Measurements from ENCODE around the gene MAP4K2. TPM values are rescaled to one million over a fixed set of nuclear protein-coding genes. Genes with fewer than 3 reads are reported as not detected.

MAP4K2 gene
- total and polyA plus RNA-seq, 4 donors: 15.0 to 41.8 (median 23.8) TPM

GRCh38 chr11:64762674-64763525, 40.1 kb downstream of the MAP4K2 start:
- Histone ChIP-seq H3K27ac (ENCODE audit: low read depth in 1 of 2, low read length in 1 of 2) (peak overlapping the region; percentile 28 to 57), H3K9me3 (ENCODE audit: control insufficient read depth in 4 of 4, insufficient read depth in 3 of 4, low read length in 3 of 4) (no peaks in the 10 kb centered on the region), H3K9ac (ENCODE audit: insufficient read depth in 1 of 2, low read length in 2 of 2) (no peak overlapping the region), H3K4me3 (no peak overlapping the region), H3K27me3 (ENCODE audit: control insufficient read depth in 3 of 3, insufficient read depth in 3 of 3, low read length in 2 of 3) (no peaks in the 10 kb centered on the region), H3K36me3 (ENCODE audit: control insufficient read depth in 4 of 4, insufficient read depth in 4 of 4, low read length in 4 of 4) (peaks cover 32 to 55% (median 35%) of the 10 kb centered on the region in 4 donors), H3K4me1 (ENCODE audit: control insufficient read depth in 5 of 5, insufficient read depth in 5 of 5, low read length in 5 of 5) (peaks cover 0 to 17% (median 8%) of the 10 kb centered on the region in 5 donors)
- TF ChIP-seq CTCF (IDR thresholded peaks at IDR 0.05; ENCODE audit: control extremely low read depth, extremely low read depth): no peak
- WGBS, 2 donors: 63 to 64% methylated on average over 13 of the region's 13 CpGs
- DNase-seq (no peak), ATAC-seq (ENCODE audit: insufficient read depth, low FRiP score) (no peak)

GRCh38 chr11:64762277-64762673, 40.7 kb downstream of the MAP4K2 start:
- Histone ChIP-seq H3K4me1 (ENCODE audit: control insufficient read depth in 5 of 5, insufficient read depth in 5 of 5, low read length in 5 of 5) (peaks cover 0 to 17% (median 8%) of the 10 kb centered on the region in 5 donors), H3K27me3 (ENCODE audit: control insufficient read depth in 3 of 3, insufficient read depth in 3 of 3, low read length in 2 of 3) (no peaks in the 10 kb centered on the region), H3K9ac (ENCODE audit: insufficient read depth in 1 of 2, low read length in 2 of 2) (no peak overlapping the region), H3K4me3 (no peak overlapping the region), H3K27ac (ENCODE audit: low read depth in 1 of 2, low read length in 1 of 2) (peak overlapping the region in 1 of 2 donors; percentile 23), H3K36me3 (ENCODE audit: control insufficient read depth in 4 of 4, insufficient read depth in 4 of 4, low read length in 4 of 4) (peaks cover 26 to 48% (median 29%) of the 10 kb centered on the region in 4 donors), H3K9me3 (ENCODE audit: control insufficient read depth in 4 of 4, insufficient read depth in 3 of 4, low read length in 3 of 4) (no peaks in the 10 kb centered on the region)
- DNase-seq (peak in 1 of 3 donors; percentile 14), ATAC-seq (ENCODE audit: insufficient read depth, low FRiP score) (no peak)
- TF ChIP-seq CTCF (IDR thresholded peaks at IDR 0.05; ENCODE audit: control extremely low read depth, extremely low read depth): no peak
- WGBS, 2 donors: 73 to 78% methylated on average over 5 of the region's 5 CpGs

- no peak overlapping the region for H3K9ac ChIP-seq (ENCODE audit: insufficient read depth in 1 of 2, low read length in 2 of 2)
- no peak for TF ChIP-seq CTCF (IDR thresholded peaks at IDR 0.05; ENCODE audit: control extremely low read depth, extremely low read depth)
- DNase-seq (no peak), ATAC-seq (ENCODE audit: insufficient read depth, low FRiP score) (no peak)
- peak overlapping the region in 1 of 2 donors; percentile 16 for H3K27ac ChIP-seq (ENCODE audit: low read depth in 1 of 2, low read length in 1 of 2)
- H3K36me3 ChIP-seq (ENCODE audit: control insufficient read depth in 4 of 4, insufficient read depth in 4 of 4, low read length in 4 of 4): peaks cover 18 to 34% (median 20%) of the 10 kb centered on the region in 4 donors
- no peak overlapping the region for H3K4me3 ChIP-seq
- no peaks in the 10 kb centered on the region for H3K27me3 ChIP-seq (ENCODE audit: control insufficient read depth in 3 of 3, insufficient read depth in 3 of 3, low read length in 2 of 3)
- no peaks in the 10 kb centered on the region for H3K9me3 ChIP-seq (ENCODE audit: control insufficient read depth in 4 of 4, insufficient read depth in 3 of 4, low read length in 3 of 4)
- WGBS, 2 donors: 65 to 78% methylated on average over 7 of the region's 7 CpGs
- peaks cover 0 to 17% (median 8%) of the 10 kb centered on the region in 5 donors for H3K4me1 ChIP-seq (ENCODE audit: control insufficient read depth in 5 of 5, insufficient read depth in 5 of 5, low read length in 5 of 5)
Observed at GRCh38 chr11:64760759-64761420, 42.1 kb downstream of the MAP4K2 start.

Data from lung (tissue), 12 donors.